Gastrocnemius medialis (tissue), 4 donors: ENCODE measurements around the gene RGS14. TPM values are rescaled to one million over a fixed set of nuclear protein-coding genes. Genes with fewer than 3 reads are reported as not detected.

ENCODE experiments used
- ATAC-seq, 2 donors: fragments of 150-250 bp; one replicate each; pipeline ENCODE4 v1.9.1; 2016
- DNase-seq, 2 donors: peaks; one replicate each; pipeline ENCODE4 v3.0.0-alpha.2; 2019
- H3K27ac ChIP-seq, 4 donors: fragments of 200-600 bp; sonication (generic); 1 replicate in 1 of 4; 2 replicates in 3 of 4; pipeline ENCODE4 v1.5.1; 2016 to 2018; ENCODE audit warnings: mild to moderate bottlenecking in 2 of 4, moderate library complexity in 1 of 4
- H3K27me3 ChIP-seq, 3 donors: fragments of 200-600 bp; sonication (generic) in 2 of 3; 1 replicate in 1 of 3; 2 replicates in 2 of 3; pipeline versions ENCODE4 v1.5.1 to v1.6.0; 2016 to 2019; ENCODE audit warnings: mild to moderate bottlenecking in 1 of 3, moderate library complexity in 1 of 3
- H3K36me3 ChIP-seq, 2 donors: fragments of 200-600 bp; sonication (generic) in 1 of 2; one replicate each; pipeline ENCODE4 v1.5.1; 2017 to 2018
- H3K4me1 ChIP-seq, 2 donors: fragments of 200-600 bp; sonication (generic) in 1 of 2; one replicate each; pipeline ENCODE4 v1.5.1; 2016 to 2017; ENCODE audit warnings: mild to moderate bottlenecking in 2 of 2
- H3K4me3 ChIP-seq, 4 donors: fragments of 200-600 bp; sonication (generic) in 3 of 4; 1 replicate in 1 of 4; 2 replicates in 3 of 4; pipeline ENCODE4 v1.5.1; 2016 to 2019; ENCODE audit warnings: mild to moderate bottlenecking in 2 of 4
- H3K9me3 ChIP-seq, 3 donors: fragments of 200-600 bp; sonication (generic) in 2 of 3; 1 replicate in 1 of 3; 2 replicates in 2 of 3; pipeline ENCODE4 v1.5.1; 2016 to 2019
- POLR2A ChIP-seq, 2 donors: fragments of 450-650 bp; IDR thresholded peaks; one replicate each; pipeline ENCODE4 v1.6.1; 2017; ENCODE audit warnings: antibody characterized with exemption in 2 of 2, mild to moderate bottlenecking in 2 of 2, moderate library complexity in 2 of 2
- in situ Hi-C, 4 donors: fragments of 200-750 bp; cut with MboI; loops; one replicate each; pipeline versions ENCODE4 v1.15.0 to v1.8.0; 2017; ENCODE audit warnings: low sequenced_read_pairs in 4 of 4
- intact Hi-C: fragments of 100-400 bp; cut with DNase I; formaldehyde crosslinking; loops from one replicate; pipeline ENCODE4 v1.15.1; 2023; ENCODE audit warnings: low total_unique reads
- total RNA-seq, 4 donors: library from RNA; depleted of rRNA; stranded (reverse); fragments of >200 nt; gene quantifications; one replicate each; pipeline versions ENCODE4 v1.1.0 to v1.2.3, GENCODE V29; 2016
- TF ChIP-seq, protein P1 (sequence below), 5 experiments: fragments of 450-650 bp in 3 of 5; fragments of 200-600 bp in 2 of 5; sonication (generic) in 2 of 5; IDR thresholded peaks in 4 of 5; conservative IDR thresholded peaks in 1 of 5; 1 replicate in 4 of 5; 2 replicates in 1 of 5; pipeline ENCODE4 v1.5.1; 2016 to 2019; ENCODE audit warnings: antibody characterized with exemption in 5 of 5, mild to moderate bottlenecking in 3 of 5, moderate library complexity in 3 of 5

Gene RGS14
- total RNA-seq, 4 donors from 2014 or later: 1.6 to 25.9 (median 5.0) TPM

DNA sequence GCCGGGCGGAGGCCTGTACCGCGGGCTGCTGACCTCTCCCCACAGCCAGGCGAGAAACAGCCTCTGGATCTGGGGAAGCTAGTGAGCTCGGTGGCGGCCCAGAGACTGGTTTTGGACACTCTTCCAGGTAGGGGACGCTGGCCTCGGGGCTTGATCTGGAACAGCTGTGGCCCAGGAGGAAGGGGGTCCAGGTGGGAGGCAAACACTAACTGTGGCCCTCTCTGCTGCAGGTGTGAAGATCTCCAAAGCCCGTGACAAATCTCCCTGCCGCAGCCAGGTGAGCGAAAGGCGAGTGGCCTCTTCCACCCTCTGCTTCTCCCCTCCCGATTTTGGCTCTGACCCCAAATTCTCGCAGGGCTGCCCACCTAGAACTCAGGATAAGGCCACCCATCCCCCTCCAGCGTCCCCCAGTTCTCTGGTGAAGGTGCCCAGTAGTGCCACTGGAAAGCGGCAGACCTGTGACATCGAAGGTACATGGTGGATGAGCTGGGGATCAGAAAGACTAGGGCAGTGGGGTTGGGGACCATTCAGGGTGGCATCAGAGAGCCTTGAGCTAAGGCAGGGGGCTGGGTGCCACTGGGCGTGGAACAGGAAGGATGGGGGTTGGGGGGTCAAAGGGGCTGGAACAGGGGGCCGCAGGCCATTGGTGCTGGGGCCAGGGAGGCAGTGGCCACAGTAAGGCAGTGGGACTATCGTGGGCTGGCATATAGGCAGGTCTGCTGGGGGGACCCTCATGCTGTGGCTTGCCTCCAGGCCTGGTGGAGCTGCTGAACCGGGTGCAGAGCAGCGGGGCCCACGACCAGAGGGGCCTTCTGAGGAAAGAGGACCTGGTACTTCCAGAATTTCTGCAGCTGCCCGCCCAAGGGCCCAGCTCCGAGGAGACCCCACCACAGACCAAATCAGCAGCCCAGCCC, 13.7 kb downstream of the RGS14 start:
- Histone ChIP-seq H3K4me3 (peak overlapping the region; percentile 44 to 57 (median 50)), H3K27me3 (no peaks in the 10 kb centered on the region), H3K36me3 (no peaks in the 10 kb centered on the region), H3K9me3 (no peaks in the 10 kb centered on the region), H3K4me1 (peaks cover 35% of the 10 kb centered on the region in 2 donors), H3K27ac (peak overlapping the region; percentile 63 to 83 (median 79))
- intact Hi-C loops (no loop called here), in situ Hi-C loops (no loop called here)
- ATAC-seq: no peak
- no peak for DNase-seq
- TF ChIP-seq, protein P1, sequence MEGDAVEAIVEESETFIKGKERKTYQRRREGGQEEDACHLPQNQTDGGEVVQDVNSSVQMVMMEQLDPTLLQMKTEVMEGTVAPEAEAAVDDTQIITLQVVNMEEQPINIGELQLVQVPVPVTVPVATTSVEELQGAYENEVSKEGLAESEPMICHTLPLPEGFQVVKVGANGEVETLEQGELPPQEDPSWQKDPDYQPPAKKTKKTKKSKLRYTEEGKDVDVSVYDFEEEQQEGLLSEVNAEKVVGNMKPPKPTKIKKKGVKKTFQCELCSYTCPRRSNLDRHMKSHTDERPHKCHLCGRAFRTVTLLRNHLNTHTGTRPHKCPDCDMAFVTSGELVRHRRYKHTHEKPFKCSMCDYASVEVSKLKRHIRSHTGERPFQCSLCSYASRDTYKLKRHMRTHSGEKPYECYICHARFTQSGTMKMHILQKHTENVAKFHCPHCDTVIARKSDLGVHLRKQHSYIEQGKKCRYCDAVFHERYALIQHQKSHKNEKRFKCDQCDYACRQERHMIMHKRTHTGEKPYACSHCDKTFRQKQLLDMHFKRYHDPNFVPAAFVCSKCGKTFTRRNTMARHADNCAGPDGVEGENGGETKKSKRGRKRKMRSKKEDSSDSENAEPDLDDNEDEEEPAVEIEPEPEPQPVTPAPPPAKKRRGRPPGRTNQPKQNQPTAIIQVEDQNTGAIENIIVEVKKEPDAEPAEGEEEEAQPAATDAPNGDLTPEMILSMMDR (IDR thresholded peaks at IDR 0.05 in 4 of 5, conservative IDR thresholded peaks at IDR 0.05 in 1 of 5): no peak
- TF ChIP-seq POLR2A (IDR thresholded peaks at IDR 0.05): no peak

DNA sequence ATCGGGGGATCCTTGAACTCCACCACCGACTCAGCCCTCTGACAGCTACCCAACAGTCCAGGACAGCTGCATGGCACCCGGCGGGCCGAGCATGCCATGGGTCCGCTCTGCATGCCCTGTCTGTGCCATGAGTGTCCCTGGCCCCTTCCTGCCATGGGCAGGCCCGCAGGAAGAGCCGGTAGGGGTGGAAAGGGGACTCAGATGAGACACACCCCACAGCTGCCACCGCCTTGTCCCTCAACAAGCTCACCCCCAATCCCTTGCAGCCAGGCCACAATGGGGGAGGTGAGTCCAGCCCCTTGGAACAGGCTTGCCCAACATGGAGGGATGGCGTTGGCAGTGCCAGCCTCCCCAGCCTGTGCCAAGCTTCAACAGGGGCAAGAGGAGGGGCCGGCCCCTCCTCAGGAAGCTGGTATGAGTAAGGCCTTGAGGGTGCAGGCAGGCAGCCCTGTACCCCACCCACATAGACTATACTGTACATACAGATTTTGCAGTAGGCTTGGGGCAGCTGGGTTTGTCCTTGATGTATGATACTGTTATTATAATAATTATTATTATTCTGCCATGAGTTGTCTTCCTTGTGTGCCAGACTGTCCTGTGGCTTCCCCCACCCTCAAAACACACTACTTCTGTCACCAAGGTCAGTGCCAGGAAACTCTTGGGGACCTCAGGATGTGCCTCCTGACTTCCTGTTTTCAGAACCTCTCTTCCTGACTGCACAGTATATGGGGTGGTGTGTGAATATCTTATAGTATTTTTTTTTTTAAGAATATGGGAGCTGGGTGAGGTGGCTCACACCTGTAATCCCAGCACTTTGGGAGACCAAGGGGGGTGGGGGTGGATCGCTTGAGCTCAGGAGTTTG, 14.5 kb downstream of the RGS14 start:
- in situ Hi-C loops: no loop called here
- intact Hi-C loops: no loop called here
- Histone ChIP-seq H3K36me3 (no peaks in the 10 kb centered on the region), H3K27ac (peak overlapping the region in 1 of 4 donors; percentile 83), H3K27me3 (no peaks in the 10 kb centered on the region), H3K9me3 (no peaks in the 10 kb centered on the region), H3K4me3 (no peak overlapping the region), H3K4me1 (peaks cover 28 to 34% of the 10 kb centered on the region in 2 donors)
- TF ChIP-seq, protein P1 (IDR thresholded peaks at IDR 0.05 in 4 of 5, conservative IDR thresholded peaks at IDR 0.05 in 1 of 5): no peak
- no peak for TF ChIP-seq POLR2A (IDR thresholded peaks at IDR 0.05)
- no peak for ATAC-seq
- no peak for DNase-seq

DNA sequence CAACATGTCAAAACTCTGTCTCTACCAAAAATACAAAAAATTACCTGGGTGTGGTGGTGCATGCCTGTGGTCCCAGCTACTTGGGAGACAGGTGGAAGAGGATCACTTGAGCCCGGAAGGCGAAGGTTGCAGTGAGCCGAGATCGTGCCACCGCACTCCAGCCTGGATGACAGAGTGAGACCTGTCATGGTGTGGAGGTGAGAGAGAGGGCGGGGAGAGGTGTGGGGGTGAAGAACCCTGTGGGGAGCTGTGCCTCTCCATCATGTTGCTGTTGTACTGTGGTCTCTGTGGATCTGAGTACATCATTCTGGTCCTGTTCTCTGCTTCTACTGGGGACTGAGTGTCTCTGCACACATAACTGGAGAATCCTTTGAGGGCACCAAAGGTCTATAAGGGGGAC, 15.2 kb downstream of the RGS14 start:
- Histone ChIP-seq H3K27me3 (no peaks in the 10 kb centered on the region), H3K4me3 (no peak overlapping the region), H3K4me1 (peaks cover 21 to 30% of the 10 kb centered on the region in 2 donors), H3K9me3 (no peaks in the 10 kb centered on the region), H3K36me3 (no peaks in the 10 kb centered on the region), H3K27ac (no peak overlapping the region)
- ATAC-seq (no peak), DNase-seq (no peak)
- TF ChIP-seq POLR2A (IDR thresholded peaks at IDR 0.05): no peak
- TF ChIP-seq, protein P1 (IDR thresholded peaks at IDR 0.05 in 4 of 5, conservative IDR thresholded peaks at IDR 0.05 in 1 of 5): no peak
- intact Hi-C loops (no loop called here), in situ Hi-C loops (no loop called here)

DNA sequence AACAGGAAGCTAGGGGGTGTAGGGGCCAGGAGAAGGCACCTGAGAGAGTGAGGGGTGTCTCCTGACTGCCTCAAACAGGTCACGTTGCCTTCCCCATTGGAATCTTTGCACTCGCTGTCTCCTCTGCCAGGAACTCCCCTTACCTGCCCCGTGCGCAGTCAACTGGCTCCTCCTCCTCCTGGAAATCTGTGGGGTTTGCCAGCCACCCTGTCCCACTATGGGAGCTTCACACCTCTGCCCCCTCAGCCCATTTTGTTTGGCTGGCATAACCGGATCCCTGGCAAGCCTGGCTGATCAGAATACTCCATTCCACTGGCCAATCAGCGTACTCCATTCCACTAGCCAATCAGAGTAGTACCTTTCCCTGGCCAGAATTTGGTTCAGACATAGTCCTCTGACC, 16.1 kb downstream of the RGS14 start:
- Histone ChIP-seq H3K4me3 (no peak overlapping the region), H3K9me3 (no peaks in the 10 kb centered on the region), H3K36me3 (no peaks in the 10 kb centered on the region), H3K4me1 (peaks cover 20 to 30% of the 10 kb centered on the region in 2 donors), H3K27me3 (no peaks in the 10 kb centered on the region), H3K27ac (no peak overlapping the region)
- in situ Hi-C loops (no loop called here), intact Hi-C loops (no loop called here)
- TF ChIP-seq, protein P1 (IDR thresholded peaks at IDR 0.05 in 4 of 5, conservative IDR thresholded peaks at IDR 0.05 in 1 of 5): no peak
- TF ChIP-seq POLR2A (IDR thresholded peaks at IDR 0.05): no peak
- DNase-seq: no peak
- no peak for ATAC-seq
